HEK293 (cell line): ENCODE measurements around the gene SGO1.

ENCODE experiments used
- CTCF ChIA-PET: fragments of 350-600 bp; formaldehyde crosslinking; extraction: SDS; loops from one replicate; lab custom pipeline; 2021; ENCODE audit warnings: antibody characterized with exemption; lab: Yijun Ruan, JAX
- POLR2A ChIA-PET: fragments of 300-600 bp; formaldehyde crosslinking; extraction: SDS; loops from one replicate; lab custom pipeline; 2020; ENCODE audit warnings: antibody characterized with exemption, inconsistent platforms; lab: Yijun Ruan, JAX
- H3K27ac ChIP-seq: fragments of 200-500 bp; sonication (Bioruptor generic); 2 replicates; pipeline ENCODE4 v1.5.1; 2014; ENCODE audit warnings: low read depth, low read length, control low read depth, inconsistent platforms; ENCODE audit errors: extremely low read depth
- H3K36me3 ChIP-seq, 2 experiments: fragments of 200-500 bp in 1 of 2; sonication (Bioruptor generic) in 1 of 2; 1 replicate in 1 of 2; 2 replicates in 1 of 2; pipeline ENCODE4 v1.5.1; 2014 to 2017; ENCODE audit warnings: inconsistent platforms in 2 of 2, low read length in 2 of 2; ENCODE audit not compliant: control insufficient read depth in 2 of 2, insufficient read depth in 1 of 2
- H3K4me1 ChIP-seq: fragments of 200-500 bp; sonication (Bioruptor generic); 2 replicates; pipeline ENCODE4 v1.5.1; 2014; ENCODE audit warnings: mild to moderate bottlenecking, low read length, inconsistent platforms; ENCODE audit not compliant: control insufficient read depth, insufficient read depth
- H3K4me3 ChIP-seq: 2 replicates; pipeline ENCODE4 v1.5.1; 2011; ENCODE audit warnings: low read depth, mild to moderate bottlenecking, control low read depth, low read length, moderate library complexity
- H3K9me3 ChIP-seq: fragments of 200-500 bp; sonication (Bioruptor generic); 2 replicates; pipeline ENCODE4 v1.5.1; 2014; ENCODE audit warnings: low read depth, low read length, inconsistent platforms; ENCODE audit not compliant: control insufficient read depth, insufficient read depth
- GLIS1 ChIP-seq: fragments of 450-650 bp; formaldehyde crosslinking; IDR thresholded peaks from 2 replicates; pipeline ENCODE4 v1.5.1; 2016; ENCODE audit warnings: missing biosample characterization, missing genetic modification characterization
- KLF8 ChIP-seq: fragments of 450-650 bp; formaldehyde crosslinking; IDR thresholded peaks from 2 replicates; pipeline ENCODE4 v1.5.1; 2016; ENCODE audit warnings: missing biosample characterization, missing genetic modification characterization
- KLF9 ChIP-seq: fragments of 450-650 bp; formaldehyde crosslinking; IDR thresholded peaks from 2 replicates; pipeline ENCODE4 v1.5.1; 2016; ENCODE audit warnings: missing biosample characterization, missing genetic modification characterization, low read depth
- PRDM10 ChIP-seq: fragments of 450-650 bp; formaldehyde crosslinking; IDR thresholded peaks from 2 replicates; pipeline ENCODE4 v1.5.1; 2016; ENCODE audit warnings: missing biosample characterization, missing genetic modification characterization
- ZBTB1 ChIP-seq: fragments of 450-650 bp; formaldehyde crosslinking; IDR thresholded peaks from 2 replicates; pipeline ENCODE4 v1.5.1; 2016; ENCODE audit warnings: missing biosample characterization, missing genetic modification characterization
- ZFP69B ChIP-seq: fragments of 450-650 bp; formaldehyde crosslinking; IDR thresholded peaks from 2 replicates; pipeline ENCODE4 v1.5.1; 2016; ENCODE audit warnings: missing biosample characterization, missing genetic modification characterization
- ZNF121 ChIP-seq: fragments of 450-650 bp; formaldehyde crosslinking; IDR thresholded peaks from 2 replicates; pipeline ENCODE4 v1.5.1; 2016; ENCODE audit warnings: missing biosample characterization, missing genetic modification characterization
- ZNF140 ChIP-seq: fragments of 450-650 bp; formaldehyde crosslinking; IDR thresholded peaks from 2 replicates; pipeline ENCODE4 v1.5.1; 2016; ENCODE audit warnings: missing biosample characterization, missing genetic modification characterization
- ZNF155 ChIP-seq: fragments of 450-650 bp; formaldehyde crosslinking; IDR thresholded peaks from 2 replicates; pipeline ENCODE4 v1.5.1; 2016; ENCODE audit warnings: missing biosample characterization, missing genetic modification characterization
- ZNF18 ChIP-seq: fragments of 450-650 bp; formaldehyde crosslinking; IDR thresholded peaks from 2 replicates; pipeline ENCODE4 v1.5.1; 2016; ENCODE audit warnings: missing biosample characterization, missing genetic modification characterization
- ZNF19 ChIP-seq: fragments of 450-650 bp; formaldehyde crosslinking; IDR thresholded peaks from 2 replicates; pipeline ENCODE4; 2016; ENCODE audit warnings: missing biosample characterization, missing genetic modification characterization, low read depth
- ZNF530 ChIP-seq: fragments of 450-650 bp; formaldehyde crosslinking; IDR thresholded peaks from 2 replicates; pipeline ENCODE4 v1.5.1; 2016; ENCODE audit warnings: low read depth, missing biosample characterization, missing genetic modification characterization
- ZNF555 ChIP-seq: fragments of 450-650 bp; formaldehyde crosslinking; conservative IDR thresholded peaks from 2 replicates; pipeline ENCODE4 v1.5.1; 2017; ENCODE audit warnings: missing biosample characterization, mild to moderate bottlenecking, missing genetic modification characterization, inconsistent platforms
- ZNF561 ChIP-seq: fragments of 450-650 bp; IDR thresholded peaks from 2 replicates; pipeline ENCODE4 v1.5.1; 2018; ENCODE audit warnings: missing biosample characterization, missing genetic modification characterization, borderline replicate concordance
- ZNF623 ChIP-seq: fragments of 450-650 bp; formaldehyde crosslinking; IDR thresholded peaks from 2 replicates; pipeline ENCODE4 v1.5.1; 2016; ENCODE audit warnings: missing biosample characterization, missing genetic modification characterization
- ZNF626 ChIP-seq: fragments of 450-650 bp; sonication (Bioruptor Pico); formaldehyde crosslinking; IDR thresholded peaks from 2 replicates; pipeline ENCODE4 v1.5.1; 2018; ENCODE audit warnings: missing biosample characterization, missing genetic modification characterization, inconsistent platforms
- ZNF658 ChIP-seq: fragments of 450-650 bp; formaldehyde crosslinking; IDR thresholded peaks from 2 replicates; pipeline ENCODE4; 2016; ENCODE audit warnings: missing biosample characterization, missing genetic modification characterization
- ZNF791 ChIP-seq: fragments of 450-650 bp; formaldehyde crosslinking; IDR thresholded peaks from 2 replicates; pipeline ENCODE4 v1.5.1; 2016; ENCODE audit warnings: missing biosample characterization, missing genetic modification characterization
- TF ChIP-seq, protein P1 (sequence below): fragments of 450-650 bp; formaldehyde crosslinking; IDR thresholded peaks from 2 replicates; pipeline ENCODE4 v1.5.1; 2016; ENCODE audit warnings: missing biosample characterization, missing genetic modification characterization
- TF ChIP-seq, protein P2 (sequence below): fragments of 450-650 bp; formaldehyde crosslinking; IDR thresholded peaks from 2 replicates; pipeline ENCODE4 v1.5.1; 2016; ENCODE audit warnings: missing biosample characterization, missing genetic modification characterization

Gene SGO1

GRCh38 chr3:20173844-20174410 is 12.1 kb downstream of the SGO1 start:
- H3K36me3 ChIP-seq, result peaks cover 91 to 92% of the 10 kb centered on the region in 2 experiments
- TF ChIP-seq ZNF19 (tag by site-specific recombination) (no peak), ZNF561 (tag by site-specific recombination) (no peak), ZNF623 (tag by site-specific recombination) (no peak), ZNF140 (tag by site-specific recombination) (no peak), ZNF791 (no peak), GLIS1 (tag by site-specific recombination) (no peak), ZFP69B (tag by site-specific recombination) (no peak), KLF9 (no peak), ZNF530 (tag by site-specific recombination) (no peak), ZNF121 (tag by site-specific recombination) (no peak), ZNF18 (tag by site-specific recombination) (no peak), PRDM10 (tag by site-specific recombination) (no peak)
- TF ChIP-seq, protein P1, sequence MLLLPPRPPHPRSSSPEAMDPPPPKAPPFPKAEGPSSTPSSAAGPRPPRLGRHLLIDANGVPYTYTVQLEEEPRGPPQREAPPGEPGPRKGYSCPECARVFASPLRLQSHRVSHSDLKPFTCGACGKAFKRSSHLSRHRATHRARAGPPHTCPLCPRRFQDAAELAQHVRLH (tag by site-specific recombination), result no peak
- H3K9me3 ChIP-seq, result no peaks in the 10 kb centered on the region
- H3K27ac ChIP-seq, result no peak overlapping the region
- H3K4me3 ChIP-seq, result no peak overlapping the region
- ChIA-PET CTCF (no interaction called here), POLR2A (no interaction called here)
- no peaks in the 10 kb centered on the region for H3K4me1 ChIP-seq

GRCh38 chr3:20161714-20162113 is 24.3 kb downstream of the SGO1 start:
- TF ChIP-seq ZNF626 (tag by site-specific recombination) (no peak), ZNF658 (tag by site-specific recombination) (no peak), ZBTB1 (tag by site-specific recombination) (no peak), ZNF555 (no peak), ZNF155 (tag by site-specific recombination) (no peak), KLF8 (no peak)
- TF ChIP-seq, protein P2, sequence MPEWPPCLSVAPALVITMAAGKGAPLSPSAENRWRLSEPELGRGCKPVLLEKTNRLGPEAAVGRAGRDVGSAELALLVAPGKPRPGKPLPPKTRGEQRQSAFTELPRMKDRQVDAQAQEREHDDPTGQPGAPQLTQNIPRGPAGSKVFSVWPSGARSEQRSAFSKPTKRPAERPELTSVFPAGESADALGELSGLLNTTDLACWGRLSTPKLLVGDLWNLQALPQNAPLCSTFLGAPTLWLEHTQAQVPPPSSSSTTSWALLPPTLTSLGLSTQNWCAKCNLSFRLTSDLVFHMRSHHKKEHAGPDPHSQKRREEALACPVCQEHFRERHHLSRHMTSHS (tag by site-specific recombination), result no peak
- no peaks in the 10 kb centered on the region for H3K4me1 ChIP-seq
- peaks cover 44 to 59% of the 10 kb centered on the region in 2 experiments for H3K36me3 ChIP-seq
- ChIA-PET POLR2A (no interaction called here), CTCF (interaction anchor here (0.5 kb wide), 1 partner anchor 120 kb away, joined by 3 read pairs; no protein-coding TSS in a partner anchor)
- no peak overlapping the region for H3K4me3 ChIP-seq
- H3K9me3 ChIP-seq, result no peaks in the 10 kb centered on the region
- no peak overlapping the region for H3K27ac ChIP-seq
